Panc1 (cell line): ENCODE results near the gene HSP90AA1. TPM values are rescaled to one million over a fixed set of nuclear protein-coding genes. Genes with fewer than 3 reads are reported as not detected.

Experiments used
- ATAC-seq: fragments of 200-7000 bp; cut with Tn5 transposase; 2 replicates; pipeline ENCODE4 v1.9.1; 2020; ENCODE audit warnings: mild to moderate bottlenecking, moderate library complexity
- BruUV-seq: library from RNA; stranded (reverse); fragments of 400-500 nt; replicated peaks from 2 replicates; lab custom pipeline; 2021; lab: Mats Ljungman, UMichigan
- CTCF ChIA-PET: fragments of 300-600 bp; sonication (Branson Sonifier 250); formaldehyde crosslinking; loops from one replicate; lab custom pipeline; 2022; ENCODE audit warnings: antibody characterized with exemption; lab: Charles Lee
- POLR2A ChIA-PET: fragments of 300-600 bp; sonication (Branson Sonifier 250); formaldehyde crosslinking; loops from one replicate; lab custom pipeline; 2022; ENCODE audit warnings: antibody characterized with exemption; lab: Charles Lee
- DNase-seq: peaks from one replicate; pipeline ENCODE4 v3.0.0-alpha.2; 2010; ENCODE audit warnings: low read depth, low spot score
- H3K27ac ChIP-seq: 2 replicates; pipeline ENCODE4 v1.5.1; 2011; ENCODE audit warnings: mild to moderate bottlenecking, low read length, inconsistent platforms
- H3K27me3 ChIP-seq: fragments of 200-500 bp; sonication (Bioruptor generic); 2 replicates; pipeline ENCODE4 v1.6.0; 2014; ENCODE audit warnings: low read length, inconsistent platforms; ENCODE audit not compliant: control insufficient read depth, insufficient read depth
- H3K36me3 ChIP-seq: fragments of 200-500 bp; sonication (Bioruptor generic); 2 replicates; pipeline ENCODE4 v1.5.1; 2014; ENCODE audit warnings: inconsistent platforms, mild to moderate bottlenecking, low read length, moderate library complexity; ENCODE audit not compliant: control insufficient read depth, insufficient read depth
- H3K4me1 ChIP-seq: 2 replicates; pipeline ENCODE4 v1.5.1; 2011; ENCODE audit warnings: inconsistent platforms, mild to moderate bottlenecking, low read length, moderate library complexity; ENCODE audit not compliant: control insufficient read depth, insufficient read depth
- H3K4me3 ChIP-seq, 2 experiments: 2 replicates each; pipeline ENCODE4 v1.5.1; 2011 to 2012; ENCODE audit warnings: low read depth in 2 of 2, low read length in 2 of 2, mild to moderate bottlenecking in 2 of 2, inconsistent platforms in 1 of 2, moderate library complexity in 1 of 2
- H3K9me3 ChIP-seq: fragments of 200-500 bp; sonication (Bioruptor generic); 2 replicates; pipeline ENCODE4 v1.5.1; 2014; ENCODE audit warnings: low read depth, mild to moderate bottlenecking, inconsistent platforms, low read length, moderate library complexity; ENCODE audit not compliant: control insufficient read depth, insufficient read depth
- CTCF ChIP-seq: fragments of 450-650 bp; IDR thresholded peaks from 2 replicates; pipeline ENCODE4 v1.5.1; 2017; ENCODE audit warnings: mild to moderate bottlenecking
- POLR2AphosphoS5 ChIP-seq: IDR thresholded peaks from 2 replicates; pipeline ENCODE4 v1.6.1; 2012; ENCODE audit warnings: mild to moderate bottlenecking, low read depth, low read length, moderate library complexity
- SIN3A ChIP-seq: IDR thresholded peaks from 2 replicates; pipeline ENCODE4 v1.6.1; 2012; ENCODE audit warnings: low read depth, mild to moderate bottlenecking, low read length, moderate library complexity, borderline replicate concordance; ENCODE audit not compliant: insufficient read depth
- TCF7L2 ChIP-seq: IDR thresholded peaks from 2 replicates; pipeline ENCODE4 v1.6.1; 2011; ENCODE audit warnings: mild to moderate bottlenecking, low read depth, low read length, inconsistent platforms
- in situ Hi-C: cut with HindIII; loops from 2 replicates; pipeline ENCODE4 v1.10.0; 2016; ENCODE audit warnings: low sequenced_read_pairs, low pct_unique_long_range_greater_than_20kb
- intact Hi-C: fragments of 100-400 bp; cut with micrococcal nuclease; formaldehyde crosslinking; loops from one replicate; pipeline ENCODE4 v1.10.0; 2022; ENCODE audit not compliant: unreplicated experiment
- total RNA-seq: library from RNA; stranded (reverse); gene quantifications from one replicate; pipeline ENCODE4 v1.2.1, GENCODE V29; 2021; ENCODE audit not compliant: unreplicated experiment
- TF ChIP-seq, protein P1 (sequence below), 2 experiments: IDR thresholded peaks; 2 replicates each; pipeline ENCODE4 v1.6.1; 2011 to 2012; ENCODE audit warnings: low read depth in 2 of 2, control low read depth in 1 of 2, low read length in 1 of 2, mild to moderate bottlenecking in 1 of 2, moderate library complexity in 1 of 2; ENCODE audit not compliant: insufficient read depth in 1 of 2

Gene HSP90AA1
- total RNA-seq, 1 experiment from 2014 or later, result 383 TPM

DNA sequence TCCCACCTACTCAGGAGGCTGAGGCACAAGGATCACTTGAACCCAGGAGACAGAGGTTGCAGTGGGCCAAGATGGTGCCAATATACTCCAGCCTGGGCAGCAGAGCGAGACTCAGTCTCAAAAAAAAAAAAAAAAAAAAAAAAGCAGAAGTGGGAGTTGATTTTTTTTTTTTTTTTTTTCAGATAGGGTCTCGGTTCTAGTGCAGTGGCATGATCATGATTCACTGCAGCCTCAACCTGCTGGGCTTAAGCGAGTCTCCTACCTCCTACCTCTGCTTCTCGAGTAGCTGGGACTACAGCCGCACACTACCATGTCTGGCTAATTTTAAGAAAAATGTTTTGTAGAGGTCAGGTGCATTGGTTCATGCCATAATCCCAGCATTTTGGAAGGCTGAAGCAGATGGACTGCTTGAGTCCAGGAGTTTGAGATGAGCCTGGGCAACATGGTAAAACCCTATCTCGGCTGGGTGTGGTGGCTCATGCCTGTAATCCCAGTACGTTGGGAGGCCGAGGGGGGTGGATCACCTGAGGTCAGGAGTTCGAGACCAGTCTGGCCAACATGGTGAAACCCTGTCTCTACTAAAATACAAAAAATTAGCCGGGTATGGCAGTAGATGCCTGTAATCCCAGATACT, 16.3 kb upstream of the HSP90AA1 start:
- H3K4me3 ChIP-seq, result no peak overlapping the region
- H3K27me3 ChIP-seq, result no peaks in the 10 kb centered on the region
- ChIA-PET CTCF (no interaction called here), POLR2A (no interaction called here)
- no peak for ATAC-seq
- H3K9me3 ChIP-seq, result no peaks in the 10 kb centered on the region
- intact Hi-C loops, result no loop called here
- in situ Hi-C loops, result no loop called here
- no peaks in the 10 kb centered on the region for H3K36me3 ChIP-seq
- H3K4me1 ChIP-seq, result no peaks in the 10 kb centered on the region
- no TSS peak for BruUV-seq
- DNase-seq, result no peak
- TF ChIP-seq, protein P1, sequence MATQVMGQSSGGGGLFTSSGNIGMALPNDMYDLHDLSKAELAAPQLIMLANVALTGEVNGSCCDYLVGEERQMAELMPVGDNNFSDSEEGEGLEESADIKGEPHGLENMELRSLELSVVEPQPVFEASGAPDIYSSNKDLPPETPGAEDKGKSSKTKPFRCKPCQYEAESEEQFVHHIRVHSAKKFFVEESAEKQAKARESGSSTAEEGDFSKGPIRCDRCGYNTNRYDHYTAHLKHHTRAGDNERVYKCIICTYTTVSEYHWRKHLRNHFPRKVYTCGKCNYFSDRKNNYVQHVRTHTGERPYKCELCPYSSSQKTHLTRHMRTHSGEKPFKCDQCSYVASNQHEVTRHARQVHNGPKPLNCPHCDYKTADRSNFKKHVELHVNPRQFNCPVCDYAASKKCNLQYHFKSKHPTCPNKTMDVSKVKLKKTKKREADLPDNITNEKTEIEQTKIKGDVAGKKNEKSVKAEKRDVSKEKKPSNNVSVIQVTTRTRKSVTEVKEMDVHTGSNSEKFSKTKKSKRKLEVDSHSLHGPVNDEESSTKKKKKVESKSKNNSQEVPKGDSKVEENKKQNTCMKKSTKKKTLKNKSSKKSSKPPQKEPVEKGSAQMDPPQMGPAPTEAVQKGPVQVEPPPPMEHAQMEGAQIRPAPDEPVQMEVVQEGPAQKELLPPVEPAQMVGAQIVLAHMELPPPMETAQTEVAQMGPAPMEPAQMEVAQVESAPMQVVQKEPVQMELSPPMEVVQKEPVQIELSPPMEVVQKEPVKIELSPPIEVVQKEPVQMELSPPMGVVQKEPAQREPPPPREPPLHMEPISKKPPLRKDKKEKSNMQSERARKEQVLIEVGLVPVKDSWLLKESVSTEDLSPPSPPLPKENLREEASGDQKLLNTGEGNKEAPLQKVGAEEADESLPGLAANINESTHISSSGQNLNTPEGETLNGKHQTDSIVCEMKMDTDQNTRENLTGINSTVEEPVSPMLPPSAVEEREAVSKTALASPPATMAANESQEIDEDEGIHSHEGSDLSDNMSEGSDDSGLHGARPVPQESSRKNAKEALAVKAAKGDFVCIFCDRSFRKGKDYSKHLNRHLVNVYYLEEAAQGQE (IDR thresholded peaks at IDR 0.05; ENCODE audit: insufficient read depth in 1 of 2, low read depth in 2 of 2, low read length in 1 of 2), result no peak
- TF ChIP-seq SIN3A (no peak), TCF7L2 (no peak), CTCF (no peak), POLR2AphosphoS5 (no peak)
- H3K27ac ChIP-seq, result no peak overlapping the region

DNA sequence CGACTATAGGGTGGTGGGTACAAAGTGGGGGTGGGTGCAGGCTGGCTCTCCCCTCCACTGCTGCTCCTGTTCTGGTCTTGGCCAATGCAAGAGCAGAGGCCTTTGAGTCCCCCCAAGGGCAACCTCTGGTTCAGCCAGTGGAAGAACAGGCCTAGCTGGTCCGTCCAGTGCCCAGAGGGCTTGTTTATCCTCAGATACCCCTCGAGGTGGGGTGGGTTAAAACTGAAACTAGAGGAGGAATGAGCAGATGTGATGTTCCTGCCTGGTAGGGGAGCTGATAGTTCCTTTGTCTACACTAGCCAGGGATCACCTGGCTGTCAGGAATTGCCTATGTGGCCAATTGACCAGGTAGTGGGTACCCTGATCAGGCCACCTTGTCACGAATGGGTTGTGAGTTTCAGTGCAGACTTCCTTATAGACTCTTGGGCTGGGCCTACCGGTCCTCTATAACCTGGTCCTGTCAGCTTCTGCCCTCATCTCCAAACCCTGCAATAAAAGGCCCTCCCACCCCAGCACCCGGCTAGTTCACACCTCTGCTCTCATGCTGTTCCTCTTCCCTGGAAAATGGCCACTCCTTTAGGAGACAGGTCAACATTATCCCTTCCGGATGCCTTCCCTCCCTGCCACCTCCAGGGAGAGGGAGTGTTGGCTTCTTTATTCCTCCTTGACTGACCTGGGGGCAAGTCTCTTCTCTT, 10.7 kb upstream of the HSP90AA1 start:
- Histone ChIP-seq H3K4me1 (peaks cover 4% of the 10 kb centered on the region), H3K27me3 (no peaks in the 10 kb centered on the region), H3K4me3 (no peak overlapping the region), H3K27ac (no peak overlapping the region), H3K36me3 (no peaks in the 10 kb centered on the region), H3K9me3 (no peaks in the 10 kb centered on the region)
- POLR2A ChIA-PET, result interaction anchor here (0.6 kb wide), 1 partner anchor 1211 kb away, joined by 4 read pairs; no protein-coding TSS in a partner anchor
- DNase-seq, result no peak
- in situ Hi-C loops, result no loop called here
- no peak for TF ChIP-seq SIN3A
- TF ChIP-seq, protein P1 (IDR thresholded peaks at IDR 0.05; ENCODE audit: insufficient read depth in 1 of 2, low read depth in 2 of 2, low read length in 1 of 2), result no peak
- no peak for TF ChIP-seq CTCF
- no peak for TF ChIP-seq TCF7L2
- no peak for TF ChIP-seq POLR2AphosphoS5
- BruUV-seq, result no TSS peak
- ATAC-seq, result no peak
- CTCF ChIA-PET, result interaction anchor here (0.6 to 1.1 kb wide), 4 partner anchors 19 to 411 kb away, joined by 3 read pairs; no protein-coding TSS in a partner anchor
- intact Hi-C loops, result no loop called here
